HPDE6-E6E7 (cell line): ENCODE data around the gene APPBP2.
"Not testable (repeated sequence)": the region's sequence is repeated elsewhere in the genome, so short reads cannot be mapped to it uniquely, and the experiment has no call there.

ENCODE experiments used
- DNase-seq: peaks from one replicate; pipeline ENCODE4 v3.0.0; 2011; ENCODE audit warnings: missing footprints; ENCODE audit errors: extremely low spot score

The APPBP2 gene

GRCh38 chr17:60525685-60526514 is at the start of gene APPBP2:
TSS of gene APPBP2 (minus strand) at chr17:60526242. CDS start at chr17:60525931, 311 bp downstream.
- peak; percentile 87 for DNase-seq

GRCh38 chr17:60573236-60574051 is 47.4 kb upstream of the APPBP2 start:
- no peak for DNase-seq

- DNase-seq: no peak
Observed at GRCh38 chr17:60565233-60565632, 39.2 kb upstream of the APPBP2 start.

- no peak for DNase-seq
Observed at GRCh38 chr17:60563743-60564142, 37.7 kb upstream of the APPBP2 start.

GRCh38 chr17:60562421-60562820 is 36.4 kb upstream of the APPBP2 start:
- no peak for DNase-seq

- DNase-seq: no peak
Observed at GRCh38 chr17:60560860-60561257, 34.8 kb upstream of the APPBP2 start.

GRCh38 chr17:60559995-60560859 is 34.2 kb upstream of the APPBP2 start:
- DNase-seq: no peak

- no peak for DNase-seq
Observed at GRCh38 chr17:60559659-60559994, 33.6 kb upstream of the APPBP2 start.

- no peak for DNase-seq
Observed at GRCh38 chr17:60557805-60558204, 31.8 kb upstream of the APPBP2 start.

- DNase-seq: no peak
Observed at GRCh38 chr17:60555786-60556185, 29.7 kb upstream of the APPBP2 start.

- no peak for DNase-seq
Observed at GRCh38 chr17:60554377-60554788, 28.3 kb upstream of the APPBP2 start.

GRCh38 chr17:60552255-60552654 is 26.2 kb upstream of the APPBP2 start:
- not testable (repeated sequence) for DNase-seq

GRCh38 chr17:60548990-60549389 is 22.9 kb upstream of the APPBP2 start:
- no peak for DNase-seq

- DNase-seq: no peak
Observed at GRCh38 chr17:60545465-60546191, 19.6 kb upstream of the APPBP2 start.

- DNase-seq: no peak
Observed at GRCh38 chr17:60542071-60542470, 16.0 kb upstream of the APPBP2 start.

GRCh38 chr17:60540460-60540859 is 14.4 kb upstream of the APPBP2 start:
- no peak for DNase-seq

GRCh38 chr17:60539807-60540206 is 13.8 kb upstream of the APPBP2 start:
- no peak for DNase-seq

GRCh38 chr17:60538726-60539125 is 12.7 kb upstream of the APPBP2 start:
- DNase-seq: no peak

- DNase-seq: no peak
Observed at GRCh38 chr17:60535382-60536279, 9.6 kb upstream of the APPBP2 start.

GRCh38 chr17:60534613-60535157 is 8.6 kb upstream of the APPBP2 start:
- DNase-seq: no peak
